Measurements from ENCODE around the gene SLC22A23.

GRCh38 chr6:3385660-3386151, 71.1 kb downstream of the SLC22A23 start:
- TF ChIP-seq EZH2phosphoT487 (IDR thresholded peaks at IDR 0.05; ENCODE audit: insufficient read depth, low read depth) (no peak), EZH2 (IDR thresholded peaks at IDR 0.05; ENCODE audit: insufficient read depth, poor library complexity, severe bottlenecking) (no peak)
